Adrenal gland (tissue), 5 donors: Measurements from ENCODE around the gene SERPINA3.

Source experiments
- POLR2A ChIP-seq, 2 donors: fragments of 450-650 bp; IDR thresholded peaks; one replicate each; pipeline ENCODE4 v1.6.1; 2017; ENCODE audit warnings: antibody characterized with exemption in 2 of 2, mild to moderate bottlenecking in 2 of 2, moderate library complexity in 1 of 2
- TF ChIP-seq, protein P1 (sequence below), 6 experiments: fragments of 450-650 bp in 4 of 6; fragments of 200-600 bp in 2 of 6; sonication (generic) in 1 of 6; IDR thresholded peaks; 1 replicate in 5 of 6; 2 replicates in 1 of 6; pipeline versions ENCODE4 v1.5.1 to v1.8.0; 2016 to 2021; ENCODE audit warnings: antibody characterized with exemption in 6 of 6, mild to moderate bottlenecking in 2 of 6, moderate library complexity in 1 of 6
- donor health status: DM: no; HTN: no; CAD: no.

DNA sequence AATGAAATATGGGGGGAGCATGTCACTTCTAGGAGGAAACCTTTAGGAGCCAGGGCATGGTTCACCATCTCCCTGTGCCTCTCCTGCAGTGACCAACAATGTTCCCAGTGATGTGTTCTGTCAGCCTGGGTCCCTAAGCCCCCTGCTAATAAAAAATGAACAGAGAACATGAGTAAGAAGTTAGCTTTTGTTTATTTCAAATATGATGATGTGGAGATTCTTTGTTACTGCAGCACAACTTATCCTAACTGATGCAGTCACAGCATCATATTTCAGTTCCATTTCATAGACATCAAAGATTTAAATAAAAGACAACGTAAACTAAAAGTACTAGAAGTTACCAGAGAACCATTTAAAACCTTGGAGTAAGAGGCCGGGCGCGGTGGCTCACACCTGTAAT is 43.9 kb downstream of the SERPINA3 start:
- TF ChIP-seq, protein P1, sequence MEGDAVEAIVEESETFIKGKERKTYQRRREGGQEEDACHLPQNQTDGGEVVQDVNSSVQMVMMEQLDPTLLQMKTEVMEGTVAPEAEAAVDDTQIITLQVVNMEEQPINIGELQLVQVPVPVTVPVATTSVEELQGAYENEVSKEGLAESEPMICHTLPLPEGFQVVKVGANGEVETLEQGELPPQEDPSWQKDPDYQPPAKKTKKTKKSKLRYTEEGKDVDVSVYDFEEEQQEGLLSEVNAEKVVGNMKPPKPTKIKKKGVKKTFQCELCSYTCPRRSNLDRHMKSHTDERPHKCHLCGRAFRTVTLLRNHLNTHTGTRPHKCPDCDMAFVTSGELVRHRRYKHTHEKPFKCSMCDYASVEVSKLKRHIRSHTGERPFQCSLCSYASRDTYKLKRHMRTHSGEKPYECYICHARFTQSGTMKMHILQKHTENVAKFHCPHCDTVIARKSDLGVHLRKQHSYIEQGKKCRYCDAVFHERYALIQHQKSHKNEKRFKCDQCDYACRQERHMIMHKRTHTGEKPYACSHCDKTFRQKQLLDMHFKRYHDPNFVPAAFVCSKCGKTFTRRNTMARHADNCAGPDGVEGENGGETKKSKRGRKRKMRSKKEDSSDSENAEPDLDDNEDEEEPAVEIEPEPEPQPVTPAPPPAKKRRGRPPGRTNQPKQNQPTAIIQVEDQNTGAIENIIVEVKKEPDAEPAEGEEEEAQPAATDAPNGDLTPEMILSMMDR (IDR thresholded peaks at IDR 0.05), result no peak
- TF ChIP-seq POLR2A (IDR thresholded peaks at IDR 0.05), result no peak
